Uterus (tissue), 2 donors: ENCODE results near the gene CRY2.
"Not testable (repeated sequence)": the region's sequence is repeated elsewhere in the genome, so short reads cannot be mapped to it uniquely, and the experiment has no call there.

Source experiments
- POLR2A ChIP-seq, 2 donors: fragments of 450-650 bp; IDR thresholded peaks; one replicate each; pipeline ENCODE4 v1.6.1; 2016; ENCODE audit warnings: antibody characterized with exemption in 2 of 2, mild to moderate bottlenecking in 1 of 2, moderate library complexity in 1 of 2
- TF ChIP-seq, protein P1 (sequence below), 4 experiments: fragments of 200-600 bp in 2 of 4; fragments of 450-650 bp in 2 of 4; sonication (generic) in 2 of 4; IDR thresholded peaks; one replicate each; pipeline ENCODE4 v1.5.1; 2016 to 2019; ENCODE audit warnings: antibody characterized with exemption in 4 of 4, mild to moderate bottlenecking in 2 of 4, moderate library complexity in 1 of 4

- TF ChIP-seq, protein P1, sequence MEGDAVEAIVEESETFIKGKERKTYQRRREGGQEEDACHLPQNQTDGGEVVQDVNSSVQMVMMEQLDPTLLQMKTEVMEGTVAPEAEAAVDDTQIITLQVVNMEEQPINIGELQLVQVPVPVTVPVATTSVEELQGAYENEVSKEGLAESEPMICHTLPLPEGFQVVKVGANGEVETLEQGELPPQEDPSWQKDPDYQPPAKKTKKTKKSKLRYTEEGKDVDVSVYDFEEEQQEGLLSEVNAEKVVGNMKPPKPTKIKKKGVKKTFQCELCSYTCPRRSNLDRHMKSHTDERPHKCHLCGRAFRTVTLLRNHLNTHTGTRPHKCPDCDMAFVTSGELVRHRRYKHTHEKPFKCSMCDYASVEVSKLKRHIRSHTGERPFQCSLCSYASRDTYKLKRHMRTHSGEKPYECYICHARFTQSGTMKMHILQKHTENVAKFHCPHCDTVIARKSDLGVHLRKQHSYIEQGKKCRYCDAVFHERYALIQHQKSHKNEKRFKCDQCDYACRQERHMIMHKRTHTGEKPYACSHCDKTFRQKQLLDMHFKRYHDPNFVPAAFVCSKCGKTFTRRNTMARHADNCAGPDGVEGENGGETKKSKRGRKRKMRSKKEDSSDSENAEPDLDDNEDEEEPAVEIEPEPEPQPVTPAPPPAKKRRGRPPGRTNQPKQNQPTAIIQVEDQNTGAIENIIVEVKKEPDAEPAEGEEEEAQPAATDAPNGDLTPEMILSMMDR (IDR thresholded peaks at IDR 0.05) = not testable (repeated sequence)
- not testable (repeated sequence) for TF ChIP-seq POLR2A (IDR thresholded peaks at IDR 0.05)
These were observed 38.8 kb upstream of the CRY2 start for GRCh38 chr11:45808427-45808826.
